ENCODE data around the gene REX1BD.

DNA sequence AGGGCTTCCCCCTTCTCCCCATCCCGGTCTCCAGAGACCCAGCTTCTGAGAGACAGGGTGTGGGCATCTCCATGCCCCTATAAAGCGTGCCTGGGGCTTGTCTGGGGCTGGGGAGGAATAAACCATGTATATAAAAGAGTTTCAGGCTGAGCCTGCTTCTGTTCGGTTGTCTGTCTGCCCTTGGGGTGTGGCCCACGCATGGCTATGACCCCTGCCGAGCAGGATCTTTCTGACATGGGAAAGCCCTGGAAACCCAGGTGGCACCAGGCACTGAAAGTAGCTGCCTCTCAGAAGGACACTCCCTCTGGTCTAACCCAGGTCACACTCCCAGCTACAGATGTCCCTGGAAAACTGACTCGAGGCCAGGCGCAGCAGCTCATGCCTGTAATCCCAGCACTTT lies 32.3 kb downstream of the REX1BD start:
- TF ChIP-seq SRF (IDR thresholded peaks at IDR 0.05; ENCODE audit: low read depth, low read length) (no peak), ZNF619 (CRISPR knock-in tag; IDR thresholded peaks at IDR 0.05) (no peak), ZFP36 (IDR thresholded peaks at IDR 0.05; ENCODE audit: borderline replicate concordance, low read depth, low read length, partially characterized antibody) (no peak), DNMT1 (CRISPR knock-in tag; IDR thresholded peaks at IDR 0.05) (no peak)
